B cell (primary cell): ENCODE results near the gene GOLGA1. TPM values are rescaled to one million over a fixed set of nuclear protein-coding genes. Genes with fewer than 3 reads are reported as not detected.

Experiments used
- ATAC-seq: fragments of 200-7000 bp; cut with Tn5 transposase; one replicate; pipeline ENCODE4 v1.10.0; 2021; ENCODE audit warnings: low read depth, mild to moderate bottlenecking, moderate number of reproducible peaks, moderate library complexity
- CTCF ChIA-PET: fragments of 350-600 bp; sonication (Branson Sonifier 250); formaldehyde crosslinking; loops from one replicate; lab custom pipeline; 2021; ENCODE audit warnings: antibody characterized with exemption, inconsistent platforms; lab: Charles Lee
- POLR2A ChIA-PET: fragments of 350-600 bp; sonication (Branson Sonifier 250); formaldehyde crosslinking; loops from one replicate; lab custom pipeline; 2021; ENCODE audit warnings: antibody characterized with exemption; lab: Charles Lee
- DNase-seq: peaks from one replicate; pipeline ENCODE4 v3.0.0; 2013
- H2AFZ ChIP-seq: 2 replicates; pipeline ENCODE4 v1.6.1; 2012; ENCODE audit warnings: mild to moderate bottlenecking, low read depth, low read length; ENCODE audit not compliant: insufficient read depth, poor library complexity, severe bottlenecking
- H3K27ac ChIP-seq, 2 donors: 1 replicate in 1 of 2; 2 replicates in 1 of 2; pipeline ENCODE4 v1.5.1; 2012 to 2013; ENCODE audit warnings: low read length in 2 of 2, mild to moderate bottlenecking in 2 of 2, moderate library complexity in 1 of 2
- H3K27me3 ChIP-seq, 4 experiments: fragments of 200-600 bp in 1 of 4; sonication (generic) in 1 of 4; replicated peaks in 1 of 4; 1 replicate in 2 of 4; 2 replicates in 2 of 4; pipeline versions ENCODE4 v1.6.1 to v1.7.0; 2013 to 2016; ENCODE audit warnings: low read length in 3 of 4, mild to moderate bottlenecking in 2 of 4, mixed read lengths in 1 of 4, moderate library complexity in 1 of 4; ENCODE audit not compliant: insufficient read depth in 4 of 4, control insufficient read depth in 3 of 4; ENCODE audit errors: control extremely low read depth in 1 of 4
- H3K36me3 ChIP-seq, 2 experiments: replicated peaks in 1 of 2; 1 replicate in 1 of 2; 2 replicates in 1 of 2; pipeline versions ENCODE4 v1.6.1 to v1.7.1; 2013; ENCODE audit warnings: low read length in 1 of 2; ENCODE audit not compliant: insufficient read depth in 2 of 2, control insufficient read depth in 1 of 2; ENCODE audit errors: control extremely low read depth in 1 of 2, extremely low read depth in 1 of 2
- H3K4me1 ChIP-seq, 2 donors: fragments of 200-600 bp in 1 of 2; sonication (generic) in 1 of 2; 1 replicate in 1 of 2; 2 replicates in 1 of 2; pipeline versions ENCODE4 v1.5.1 to v1.6.1; 2013 to 2017; ENCODE audit warnings: low read length in 2 of 2; ENCODE audit not compliant: control insufficient read depth in 2 of 2, insufficient read depth in 2 of 2
- H3K4me2 ChIP-seq: replicated peaks from 2 replicates; pipeline ENCODE3; 2012; ENCODE audit warnings: mild to moderate bottlenecking, low read depth, low read length; ENCODE audit not compliant: poor library complexity, severe bottlenecking
- H3K4me3 ChIP-seq, 5 experiments: fragments of 200-600 bp in 1 of 5; sonication (generic) in 1 of 5; 1 replicate in 3 of 5; 2 replicates in 2 of 5; pipeline versions ENCODE4 v1.5.1 to v1.7.0; 2011 to 2016; ENCODE audit warnings: low read length in 4 of 5, mild to moderate bottlenecking in 4 of 5, low read depth in 2 of 5, control low read depth in 1 of 5, moderate library complexity in 1 of 5; ENCODE audit not compliant: insufficient read depth in 1 of 5; ENCODE audit errors: control extremely low read depth in 1 of 5, extremely low read depth in 1 of 5
- H3K79me2 ChIP-seq: fragments of 200-600 bp; sonication (generic); one replicate; pipeline ENCODE4 v1.6.0; 2016; ENCODE audit warnings: low read length; ENCODE audit not compliant: control insufficient read depth, insufficient read depth
- H3K9ac ChIP-seq: fragments of 200-600 bp; sonication (generic); 2 replicates; pipeline ENCODE4 v1.6.1; 2017; ENCODE audit warnings: mild to moderate bottlenecking, low read length, moderate library complexity
- H3K9me3 ChIP-seq, 3 donors: one replicate each; pipeline versions ENCODE4 v1.6.1 to v1.7.1; 2013; ENCODE audit warnings: low read length in 2 of 3; ENCODE audit not compliant: control insufficient read depth in 2 of 3, insufficient read depth in 1 of 3; ENCODE audit errors: control extremely low read depth in 1 of 3
- H4K20me1 ChIP-seq: 2 replicates; pipeline ENCODE4 v1.6.0; 2012; ENCODE audit warnings: mild to moderate bottlenecking, low read length; ENCODE audit not compliant: insufficient read depth, control insufficient read depth, poor library complexity, severe bottlenecking
- H3K27ac Mint-ChIP-seq: one replicate; pipeline ENCODE4 v1.8.0; 2021; ENCODE audit warnings: mixed read lengths
- H3K27me3 Mint-ChIP-seq: one replicate; pipeline ENCODE4 v1.8.0; 2021; ENCODE audit warnings: mixed read lengths
- H3K4me1 Mint-ChIP-seq: one replicate; pipeline ENCODE4 v1.8.0; 2021; ENCODE audit warnings: mixed read lengths
- H3K4me3 Mint-ChIP-seq: one replicate; pipeline ENCODE4 v1.8.0; 2021; ENCODE audit warnings: mixed read lengths
- H3K9me3 Mint-ChIP-seq: one replicate; pipeline ENCODE4 v1.8.0; 2022; ENCODE audit warnings: mixed read lengths; ENCODE audit not compliant: insufficient read depth
- EZH2 ChIP-seq: IDR thresholded peaks from 2 replicates; pipeline ENCODE4 v1.6.1; 2012; ENCODE audit warnings: borderline replicate concordance, low read depth, mild to moderate bottlenecking, moderate library complexity, low read length; ENCODE audit not compliant: insufficient read depth, poor library complexity, severe bottlenecking
- WGBS: methylation state at CpG from one replicate; pipeline ENCODE4 v1.1.5; 2013; ENCODE audit warnings: missing lambda C conversion rate; ENCODE audit not compliant: insufficient coverage; 5-methylcytosine and 5-hydroxymethylcytosine counted together
- intact Hi-C: fragments of 100-400 bp; cut with micrococcal nuclease; formaldehyde crosslinking; loops from one replicate; pipeline ENCODE4 v1.10.0; 2022
- polyA plus RNA-seq: library from polyadenylated mRNA; depleted of rRNA; stranded (reverse); fragments of >200 nt; gene quantifications from 2 replicates; pipeline ENCODE4 v1.2.3, GENCODE V29; 2012
- total RNA-seq, 2 donors: library from RNA; stranded (reverse); fragments of 120-200 nt in 1 of 2; gene quantifications; 1 replicate in 1 of 2; 2 replicates in 1 of 2; pipeline versions ENCODE4 v1.2.3 to v1.2.4, GENCODE V29; 2013 to 2022
- TF ChIP-seq, protein P1 (sequence below): fragments of 200-600 bp; IDR thresholded peaks from one replicate; pipeline ENCODE4 v1.8.0; 2022; ENCODE audit warnings: antibody characterized with exemption, mild to moderate bottlenecking

GOLGA1 gene
- total and polyA plus RNA-seq, 2 donors (not counting 1 experiment from before 2014, with no cell fraction given): 13.4 to 26.2 TPM

DNA sequence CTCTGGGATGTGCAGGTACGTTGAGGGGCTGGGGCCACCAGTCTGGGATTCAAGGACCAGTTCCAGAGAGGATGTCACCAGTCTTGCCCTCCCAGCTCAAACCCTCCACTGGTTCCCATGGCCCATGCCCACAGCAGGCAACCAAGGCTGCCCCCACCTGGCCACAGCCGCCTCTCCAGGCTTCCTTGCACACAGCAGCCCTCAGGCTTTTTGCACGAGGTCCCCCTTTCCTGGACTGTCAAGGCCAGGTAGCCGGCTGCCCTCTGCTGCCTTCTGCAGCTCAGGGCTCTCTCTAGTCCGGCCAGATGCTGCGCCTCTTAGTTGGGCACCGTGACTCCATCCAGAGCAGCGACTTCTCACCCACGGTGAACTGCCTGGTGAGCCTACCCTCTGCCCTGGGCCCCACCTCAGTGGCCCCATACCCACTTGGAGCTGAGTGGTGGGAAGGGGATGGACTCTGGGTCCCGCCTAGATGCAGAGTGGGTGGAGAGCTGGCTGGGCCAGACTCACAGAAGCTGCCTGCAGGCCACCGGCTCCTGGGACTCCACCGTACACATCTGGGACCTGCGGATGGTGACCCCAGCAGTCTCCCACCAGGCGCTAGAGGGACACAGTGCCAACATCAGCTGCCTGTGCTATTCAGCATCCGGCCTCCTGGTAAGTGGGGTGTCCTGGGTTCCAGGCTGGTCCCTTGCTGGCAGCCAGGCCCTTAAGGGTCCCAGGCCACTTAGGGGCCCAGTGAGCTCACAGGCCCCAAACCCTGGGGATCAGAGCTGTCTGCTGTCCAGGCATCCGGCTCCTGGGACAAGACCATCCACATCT, 84.7 kb downstream of the GOLGA1 start:
- Mint-ChIP-seq H3K4me3 (no peak overlapping the region), H3K4me1 (peaks cover 24% of the 10 kb centered on the region), H3K9me3 (no peaks in the 10 kb centered on the region), H3K27ac (peak overlapping the region; percentile 32), H3K27me3 (no peaks in the 10 kb centered on the region)
- ATAC-seq (no peak), DNase-seq (peak; percentile 29)
- Histone ChIP-seq H3K27ac (no peak overlapping the region), H3K9me3 (no peaks in the 10 kb centered on the region), H3K4me3 (no peak overlapping the region), H3K9ac (no peak overlapping the region), H3K79me2 (peaks cover 2% of the 10 kb centered on the region), H4K20me1 (peaks cover 36% of the 10 kb centered on the region), H2AFZ (no peak overlapping the region), H3K4me2 (no peak overlapping the region), H3K36me3 (peaks cover 0 to 43% of the 10 kb centered on the region in 2 experiments), H3K4me1 (peaks cover 17 to 23% of the 10 kb centered on the region in 2 donors), H3K27me3 (no peaks in the 10 kb centered on the region)
- no peak for TF ChIP-seq EZH2
- TF ChIP-seq, protein P1, sequence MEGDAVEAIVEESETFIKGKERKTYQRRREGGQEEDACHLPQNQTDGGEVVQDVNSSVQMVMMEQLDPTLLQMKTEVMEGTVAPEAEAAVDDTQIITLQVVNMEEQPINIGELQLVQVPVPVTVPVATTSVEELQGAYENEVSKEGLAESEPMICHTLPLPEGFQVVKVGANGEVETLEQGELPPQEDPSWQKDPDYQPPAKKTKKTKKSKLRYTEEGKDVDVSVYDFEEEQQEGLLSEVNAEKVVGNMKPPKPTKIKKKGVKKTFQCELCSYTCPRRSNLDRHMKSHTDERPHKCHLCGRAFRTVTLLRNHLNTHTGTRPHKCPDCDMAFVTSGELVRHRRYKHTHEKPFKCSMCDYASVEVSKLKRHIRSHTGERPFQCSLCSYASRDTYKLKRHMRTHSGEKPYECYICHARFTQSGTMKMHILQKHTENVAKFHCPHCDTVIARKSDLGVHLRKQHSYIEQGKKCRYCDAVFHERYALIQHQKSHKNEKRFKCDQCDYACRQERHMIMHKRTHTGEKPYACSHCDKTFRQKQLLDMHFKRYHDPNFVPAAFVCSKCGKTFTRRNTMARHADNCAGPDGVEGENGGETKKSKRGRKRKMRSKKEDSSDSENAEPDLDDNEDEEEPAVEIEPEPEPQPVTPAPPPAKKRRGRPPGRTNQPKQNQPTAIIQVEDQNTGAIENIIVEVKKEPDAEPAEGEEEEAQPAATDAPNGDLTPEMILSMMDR: no peak
- ChIA-PET POLR2A (no interaction called here), CTCF (interaction anchor here (0.6 to 9.8 kb wide), 5 partner anchors 13 to 258 kb away, joined by 3 to 345 read pairs (median 3); partner anchors contain the start of genes NR6A1 and OLFML2A)
- intact Hi-C loops: no loop called here
- WGBS: 83% methylated on average over 15 of the region's 16 CpGs

DNA sequence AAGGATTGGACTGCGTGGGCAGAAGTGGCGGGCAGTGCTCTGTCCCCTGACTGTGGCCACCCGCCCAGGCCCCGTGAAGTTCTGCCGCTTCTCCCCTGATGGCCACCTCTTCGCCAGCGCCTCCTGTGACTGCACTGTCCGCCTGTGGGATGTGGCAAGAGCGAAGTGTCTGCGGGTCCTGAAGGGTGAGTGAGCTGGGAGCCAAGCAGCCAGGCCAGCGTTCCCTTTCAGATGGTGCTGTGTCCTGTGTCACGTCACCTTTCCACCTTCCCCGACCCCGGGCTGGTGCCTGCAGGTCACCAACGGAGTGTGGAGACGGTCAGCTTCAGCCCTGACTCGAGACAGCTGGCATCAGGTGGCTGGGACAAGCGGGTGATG, 85.3 kb downstream of the GOLGA1 start:
- Histone ChIP-seq H3K4me2 (no peak overlapping the region), H3K27me3 (no peaks in the 10 kb centered on the region), H3K27ac (peak overlapping the region in 1 of 2 donors; percentile 48), H4K20me1 (peaks cover 30% of the 10 kb centered on the region), H3K79me2 (no peaks in the 10 kb centered on the region), H3K9me3 (no peaks in the 10 kb centered on the region), H2AFZ (no peak overlapping the region), H3K9ac (no peak overlapping the region), H3K4me3 (no peak overlapping the region), H3K4me1 (peaks cover 11 to 17% of the 10 kb centered on the region in 2 donors), H3K36me3 (peaks cover 0 to 38% of the 10 kb centered on the region in 2 experiments)
- ChIA-PET CTCF (interaction anchor here (0.6 to 9.8 kb wide), 6 partner anchors 14 to 259 kb away, joined by 3 to 345 read pairs (median 4); partner anchors contain the start of genes NR6A1 and OLFML2A), POLR2A (no interaction called here)
- TF ChIP-seq EZH2: no peak
- TF ChIP-seq, protein P1: no peak
- DNase-seq (no peak), ATAC-seq (no peak)
- Mint-ChIP-seq H3K4me3 (no peak overlapping the region), H3K9me3 (no peaks in the 10 kb centered on the region), H3K27me3 (no peaks in the 10 kb centered on the region), H3K27ac (peak overlapping the region; percentile 26), H3K4me1 (peaks cover 18% of the 10 kb centered on the region)
- 89% methylated on average over 18 of the region's 18 CpGs for WGBS
- intact Hi-C loops: no loop called here
